ENCODE results near the gene ATG7. TPM values are rescaled to one million over a fixed set of nuclear protein-coding genes. Genes with fewer than 3 reads are reported as not detected.
"Not testable (repeated sequence)": the region's sequence is repeated elsewhere in the genome, so short reads cannot be mapped to it uniquely, and the experiment has no call there.

The ATG7 gene
- total and polyA plus RNA-seq, 4 donors, result 7.4 to 53.8 (median 15.6) TPM

DNA sequence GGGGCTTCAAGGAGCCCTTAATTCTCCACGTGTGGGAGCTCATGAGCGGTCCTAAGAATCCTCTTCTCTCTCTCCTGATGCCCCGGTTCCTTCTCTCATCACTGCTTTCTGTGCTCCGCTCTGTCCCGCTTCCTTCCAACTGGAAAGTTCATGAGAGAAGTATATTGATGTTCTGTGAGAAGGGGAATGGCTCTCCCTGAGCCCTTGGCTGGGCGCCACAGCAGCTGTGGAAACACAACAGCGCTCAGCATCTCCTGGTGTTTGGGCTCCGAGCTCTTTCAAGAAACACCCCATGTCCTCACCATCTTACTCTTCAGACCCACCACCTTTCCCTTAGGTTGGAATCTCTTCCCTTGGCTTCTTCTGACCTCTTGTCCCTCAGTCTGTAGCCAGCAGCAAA, 209.8 kb downstream of the ATG7 start:
- DNase-seq (ENCODE audit: low spot score), result no peak
- WGBS, result 88% methylated on average over 8 of the region's 8 CpGs
- H3K4me3 ChIP-seq (ENCODE audit: low read depth in 1 of 3, low read length in 3 of 3), result no peak overlapping the region
- H3K27me3 ChIP-seq (ENCODE audit: control insufficient read depth in 4 of 4, insufficient read depth in 4 of 4, low read length in 3 of 4), result no peaks in the 10 kb centered on the region
- no peaks in the 10 kb centered on the region for H3K36me3 ChIP-seq (ENCODE audit: control insufficient read depth in 4 of 4, insufficient read depth in 3 of 4, low read depth in 1 of 4, low read length in 3 of 4)
- no peak overlapping the region for H3K9ac ChIP-seq (ENCODE audit: low read depth in 1 of 2, low read length in 2 of 2)
- H3K27ac ChIP-seq (ENCODE audit: low read depth in 1 of 2, low read length in 2 of 2), result no peak overlapping the region
- TF ChIP-seq RXRA (IDR thresholded peaks at IDR 0.05) (no peak), JUND (IDR thresholded peaks at IDR 0.05) (no peak), FOXA2 (IDR thresholded peaks at IDR 0.05) (no peak), NR2F2 (IDR thresholded peaks at IDR 0.05) (no peak), HNF4A (conservative IDR thresholded peaks at IDR 0.05) (no peak), EGR1 (IDR thresholded peaks at IDR 0.05; ENCODE audit: low read depth in 2 of 2) (no peak), SP1 (IDR thresholded peaks at IDR 0.05) (no peak), TAF1 (conservative IDR thresholded peaks at IDR 0.05) (no peak), YY1 (IDR thresholded peaks at IDR 0.05) (no peak), RAD21 (IDR thresholded peaks at IDR 0.05) (no peak), GABPA (IDR thresholded peaks at IDR 0.05 in 1 of 2, conservative IDR thresholded peaks at IDR 0.05 in 1 of 2) (no peak), HNF4G (IDR thresholded peaks at IDR 0.05) (no peak), FOXA1 (IDR thresholded peaks at IDR 0.05) (no peak)
- TF ChIP-seq, protein P1, sequence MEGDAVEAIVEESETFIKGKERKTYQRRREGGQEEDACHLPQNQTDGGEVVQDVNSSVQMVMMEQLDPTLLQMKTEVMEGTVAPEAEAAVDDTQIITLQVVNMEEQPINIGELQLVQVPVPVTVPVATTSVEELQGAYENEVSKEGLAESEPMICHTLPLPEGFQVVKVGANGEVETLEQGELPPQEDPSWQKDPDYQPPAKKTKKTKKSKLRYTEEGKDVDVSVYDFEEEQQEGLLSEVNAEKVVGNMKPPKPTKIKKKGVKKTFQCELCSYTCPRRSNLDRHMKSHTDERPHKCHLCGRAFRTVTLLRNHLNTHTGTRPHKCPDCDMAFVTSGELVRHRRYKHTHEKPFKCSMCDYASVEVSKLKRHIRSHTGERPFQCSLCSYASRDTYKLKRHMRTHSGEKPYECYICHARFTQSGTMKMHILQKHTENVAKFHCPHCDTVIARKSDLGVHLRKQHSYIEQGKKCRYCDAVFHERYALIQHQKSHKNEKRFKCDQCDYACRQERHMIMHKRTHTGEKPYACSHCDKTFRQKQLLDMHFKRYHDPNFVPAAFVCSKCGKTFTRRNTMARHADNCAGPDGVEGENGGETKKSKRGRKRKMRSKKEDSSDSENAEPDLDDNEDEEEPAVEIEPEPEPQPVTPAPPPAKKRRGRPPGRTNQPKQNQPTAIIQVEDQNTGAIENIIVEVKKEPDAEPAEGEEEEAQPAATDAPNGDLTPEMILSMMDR (IDR thresholded peaks at IDR 0.05; ENCODE audit: low read depth, low read length, missing input control), result no peak
- TF ChIP-seq, protein P2, sequence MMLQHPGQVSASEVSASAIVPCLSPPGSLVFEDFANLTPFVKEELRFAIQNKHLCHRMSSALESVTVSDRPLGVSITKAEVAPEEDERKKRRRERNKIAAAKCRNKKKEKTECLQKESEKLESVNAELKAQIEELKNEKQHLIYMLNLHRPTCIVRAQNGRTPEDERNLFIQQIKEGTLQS (IDR thresholded peaks at IDR 0.05), result no peak
- TF ChIP-seq, protein P3, sequence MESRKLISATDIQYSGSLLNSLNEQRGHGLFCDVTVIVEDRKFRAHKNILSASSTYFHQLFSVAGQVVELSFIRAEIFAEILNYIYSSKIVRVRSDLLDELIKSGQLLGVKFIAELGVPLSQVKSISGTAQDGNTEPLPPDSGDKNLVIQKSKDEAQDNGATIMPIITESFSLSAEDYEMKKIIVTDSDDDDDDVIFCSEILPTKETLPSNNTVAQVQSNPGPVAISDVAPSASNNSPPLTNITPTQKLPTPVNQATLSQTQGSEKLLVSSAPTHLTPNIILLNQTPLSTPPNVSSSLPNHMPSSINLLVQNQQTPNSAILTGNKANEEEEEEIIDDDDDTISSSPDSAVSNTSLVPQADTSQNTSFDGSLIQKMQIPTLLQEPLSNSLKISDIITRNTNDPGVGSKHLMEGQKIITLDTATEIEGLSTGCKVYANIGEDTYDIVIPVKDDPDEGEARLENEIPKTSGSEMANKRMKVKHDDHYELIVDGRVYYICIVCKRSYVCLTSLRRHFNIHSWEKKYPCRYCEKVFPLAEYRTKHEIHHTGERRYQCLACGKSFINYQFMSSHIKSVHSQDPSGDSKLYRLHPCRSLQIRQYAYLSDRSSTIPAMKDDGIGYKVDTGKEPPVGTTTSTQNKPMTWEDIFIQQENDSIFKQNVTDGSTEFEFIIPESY (IDR thresholded peaks at IDR 0.05), result no peak
- TF ChIP-seq, protein P4, sequence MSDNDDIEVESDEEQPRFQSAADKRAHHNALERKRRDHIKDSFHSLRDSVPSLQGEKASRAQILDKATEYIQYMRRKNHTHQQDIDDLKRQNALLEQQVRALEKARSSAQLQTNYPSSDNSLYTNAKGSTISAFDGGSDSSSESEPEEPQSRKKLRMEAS (IDR thresholded peaks at IDR 0.05), result no peak
- TF ChIP-seq, protein P5, sequence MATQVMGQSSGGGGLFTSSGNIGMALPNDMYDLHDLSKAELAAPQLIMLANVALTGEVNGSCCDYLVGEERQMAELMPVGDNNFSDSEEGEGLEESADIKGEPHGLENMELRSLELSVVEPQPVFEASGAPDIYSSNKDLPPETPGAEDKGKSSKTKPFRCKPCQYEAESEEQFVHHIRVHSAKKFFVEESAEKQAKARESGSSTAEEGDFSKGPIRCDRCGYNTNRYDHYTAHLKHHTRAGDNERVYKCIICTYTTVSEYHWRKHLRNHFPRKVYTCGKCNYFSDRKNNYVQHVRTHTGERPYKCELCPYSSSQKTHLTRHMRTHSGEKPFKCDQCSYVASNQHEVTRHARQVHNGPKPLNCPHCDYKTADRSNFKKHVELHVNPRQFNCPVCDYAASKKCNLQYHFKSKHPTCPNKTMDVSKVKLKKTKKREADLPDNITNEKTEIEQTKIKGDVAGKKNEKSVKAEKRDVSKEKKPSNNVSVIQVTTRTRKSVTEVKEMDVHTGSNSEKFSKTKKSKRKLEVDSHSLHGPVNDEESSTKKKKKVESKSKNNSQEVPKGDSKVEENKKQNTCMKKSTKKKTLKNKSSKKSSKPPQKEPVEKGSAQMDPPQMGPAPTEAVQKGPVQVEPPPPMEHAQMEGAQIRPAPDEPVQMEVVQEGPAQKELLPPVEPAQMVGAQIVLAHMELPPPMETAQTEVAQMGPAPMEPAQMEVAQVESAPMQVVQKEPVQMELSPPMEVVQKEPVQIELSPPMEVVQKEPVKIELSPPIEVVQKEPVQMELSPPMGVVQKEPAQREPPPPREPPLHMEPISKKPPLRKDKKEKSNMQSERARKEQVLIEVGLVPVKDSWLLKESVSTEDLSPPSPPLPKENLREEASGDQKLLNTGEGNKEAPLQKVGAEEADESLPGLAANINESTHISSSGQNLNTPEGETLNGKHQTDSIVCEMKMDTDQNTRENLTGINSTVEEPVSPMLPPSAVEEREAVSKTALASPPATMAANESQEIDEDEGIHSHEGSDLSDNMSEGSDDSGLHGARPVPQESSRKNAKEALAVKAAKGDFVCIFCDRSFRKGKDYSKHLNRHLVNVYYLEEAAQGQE (IDR thresholded peaks at IDR 0.05), result no peak
- no peaks in the 10 kb centered on the region for H3K9me3 ChIP-seq (ENCODE audit: control insufficient read depth in 4 of 4, low read length in 3 of 4)
- H3K4me1 ChIP-seq (ENCODE audit: control insufficient read depth in 4 of 4, insufficient read depth in 4 of 4, low read length in 3 of 4), result no peaks in the 10 kb centered on the region

DNA sequence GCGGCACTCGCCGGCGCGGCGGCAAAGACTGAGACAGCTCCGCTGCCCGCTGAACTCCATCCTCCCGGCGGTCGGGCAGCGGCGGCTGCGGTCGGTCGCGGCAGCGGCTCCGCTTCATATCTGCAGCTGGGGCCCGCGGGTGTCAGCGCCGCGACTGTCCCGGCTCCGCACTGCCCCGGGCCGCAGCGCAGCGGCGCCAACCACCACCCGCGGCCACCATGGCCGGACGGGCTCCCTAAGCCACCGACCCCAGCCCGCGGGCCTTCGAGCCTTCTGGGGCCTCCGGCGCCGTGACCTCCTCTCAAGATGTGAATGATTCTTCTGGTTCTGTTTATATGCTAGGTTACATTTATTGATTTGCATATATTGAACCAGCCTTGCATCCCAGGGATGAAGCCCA, 216.2 kb downstream of the ATG7 start:
- H3K4me1 ChIP-seq (ENCODE audit: control insufficient read depth in 4 of 4, insufficient read depth in 4 of 4, low read length in 3 of 4); H3K27ac ChIP-seq (ENCODE audit: low read depth in 1 of 2, low read length in 2 of 2); H3K27me3 ChIP-seq (ENCODE audit: control insufficient read depth in 4 of 4, insufficient read depth in 4 of 4, low read length in 3 of 4); H3K9me3 ChIP-seq (ENCODE audit: control insufficient read depth in 4 of 4, low read length in 3 of 4); DNase-seq (ENCODE audit: low spot score); H3K36me3 ChIP-seq (ENCODE audit: control insufficient read depth in 4 of 4, insufficient read depth in 3 of 4, low read depth in 1 of 4, low read length in 3 of 4); H3K9ac ChIP-seq (ENCODE audit: low read depth in 1 of 2, low read length in 2 of 2); H3K4me3 ChIP-seq (ENCODE audit: low read depth in 1 of 3, low read length in 3 of 3): not testable (repeated sequence)
- 98% methylated on average over 42 of the region's 42 CpGs for WGBS
